Sigmoid colon (tissue), 7 donors: ENCODE results near the gene CACNA1G. TPM values are rescaled to one million over a fixed set of nuclear protein-coding genes. Genes with fewer than 3 reads are reported as not detected.

Experiments
- DNase-seq: peaks from one replicate; pipeline ENCODE4 v3.0.0-alpha.2; 2019
- H3K27ac ChIP-seq, 4 donors: fragments of 200-600 bp; sonication (generic); one replicate each; pipeline ENCODE4 v1.5.1; 2016 to 2019; ENCODE audit warnings: mild to moderate bottlenecking in 1 of 4
- H3K27me3 ChIP-seq, 3 donors: fragments of 200-600 bp; sonication (generic); one replicate each; pipeline ENCODE4 v1.5.1; 2019; ENCODE audit warnings: mild to moderate bottlenecking in 1 of 3
- H3K36me3 ChIP-seq, 4 donors: fragments of 200-600 bp; sonication (generic); one replicate each; pipeline ENCODE4 v1.5.1; 2016 to 2019
- H3K4me1 ChIP-seq, 4 donors: fragments of 200-600 bp; sonication (generic); one replicate each; pipeline ENCODE4 v1.5.1; 2017 to 2019
- H3K4me3 ChIP-seq, 4 donors: fragments of 200-600 bp; sonication (generic); one replicate each; pipeline ENCODE4 v1.5.1; 2017 to 2019; ENCODE audit warnings: mild to moderate bottlenecking in 2 of 4, moderate library complexity in 1 of 4
- H3K9me3 ChIP-seq, 4 donors: fragments of 200-600 bp in 3 of 4; sonication (generic) in 3 of 4; one replicate each; pipeline versions ENCODE4 v1.5.1 to v1.6.1; 2013 to 2019
- EP300 ChIP-seq, 4 donors: sonication (generic); formaldehyde crosslinking; IDR thresholded peaks; one replicate each; pipeline ENCODE4 v1.6.1; 2017; ENCODE audit warnings: antibody characterized with exemption in 4 of 4
- POLR2A ChIP-seq, 2 donors: fragments of 450-650 bp; IDR thresholded peaks; one replicate each; pipeline ENCODE4 v1.6.1; 2016; ENCODE audit warnings: antibody characterized with exemption in 2 of 2, mild to moderate bottlenecking in 2 of 2, moderate library complexity in 2 of 2
- POLR2AphosphoS5 ChIP-seq, 4 donors: sonication (generic); formaldehyde crosslinking; IDR thresholded peaks; one replicate each; pipeline ENCODE4 v1.6.1; 2017; ENCODE audit warnings: antibody characterized with exemption in 4 of 4
- WGBS, 2 donors: extraction: QIAGEN DNeasy Blood & Tissue Kit; methylation state at CpG; one replicate each; pipeline ENCODE4 v1.1.7; 2013; 5-methylcytosine and 5-hydroxymethylcytosine counted together
- intact Hi-C: fragments of 100-400 bp; cut with DNase I; formaldehyde crosslinking; loops from one replicate; pipeline ENCODE4 v1.15.1; 2023
- polyA plus RNA-seq, 3 donors: library from polyadenylated mRNA; stranded (reverse); fragments of 200-250 nt; gene quantifications; one replicate each; pipeline ENCODE4 v1.2.3, GENCODE V29; 2013
- total RNA-seq, 4 donors: library from RNA; depleted of rRNA; stranded (reverse); fragments of >200 nt; gene quantifications; one replicate each; pipeline ENCODE4 v1.1.0, GENCODE V29; 2016
- TF ChIP-seq, protein P1 (sequence below), 4 experiments: fragments of 450-650 bp in 3 of 4; fragments of 200-600 bp in 1 of 4; IDR thresholded peaks; one replicate each; pipeline ENCODE4 v1.5.1; 2016 to 2019; ENCODE audit warnings: antibody characterized with exemption in 4 of 4, mild to moderate bottlenecking in 3 of 4, moderate library complexity in 2 of 4
- donor health status: healthy with polysubstance abuse.
- donor health status: Bipolar disorder and iron deficiency.
- donor health status: healthy.

CACNA1G gene
- total and polyA plus RNA-seq, 7 donors, result under 0.01 to 1.4 (median 0.34) TPM; not detected in 1

DNA sequence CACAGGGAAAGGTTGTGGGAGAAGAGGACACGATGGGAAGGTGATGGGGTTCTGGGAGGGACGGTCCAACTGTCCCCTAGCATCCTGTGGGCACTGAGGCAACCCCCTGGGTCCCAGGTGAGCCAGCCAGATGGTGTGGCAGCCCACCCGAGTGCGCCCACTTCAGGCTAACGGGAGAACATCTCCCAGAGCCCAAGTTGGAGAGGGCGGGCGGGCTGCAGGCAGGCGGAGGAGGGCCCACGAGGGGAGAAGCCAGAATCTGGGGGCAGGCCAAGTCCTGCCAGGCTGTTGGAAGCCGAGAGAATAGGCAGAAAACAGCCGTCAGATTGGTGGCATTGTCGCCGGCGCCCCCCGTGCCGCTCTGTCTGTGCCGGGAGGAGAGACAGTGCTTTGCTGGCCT is 60.3 kb downstream of the CACNA1G start:
- H3K4me3 ChIP-seq, result no peak overlapping the region
- no peaks in the 10 kb centered on the region for H3K36me3 ChIP-seq
- intact Hi-C loops, result no loop called here
- no peak overlapping the region for H3K27ac ChIP-seq
- no peaks in the 10 kb centered on the region for H3K9me3 ChIP-seq
- peaks cover 0 to 2% (median under 1%) of the 10 kb centered on the region in 4 donors for H3K4me1 ChIP-seq
- peaks cover 0 to 24% (median 0%) of the 10 kb centered on the region in 3 donors for H3K27me3 ChIP-seq
- no peak for DNase-seq
- TF ChIP-seq POLR2A (IDR thresholded peaks at IDR 0.05) (no peak), EP300 (IDR thresholded peaks at IDR 0.05) (no peak), POLR2AphosphoS5 (IDR thresholded peaks at IDR 0.05) (no peak)
- TF ChIP-seq, protein P1, sequence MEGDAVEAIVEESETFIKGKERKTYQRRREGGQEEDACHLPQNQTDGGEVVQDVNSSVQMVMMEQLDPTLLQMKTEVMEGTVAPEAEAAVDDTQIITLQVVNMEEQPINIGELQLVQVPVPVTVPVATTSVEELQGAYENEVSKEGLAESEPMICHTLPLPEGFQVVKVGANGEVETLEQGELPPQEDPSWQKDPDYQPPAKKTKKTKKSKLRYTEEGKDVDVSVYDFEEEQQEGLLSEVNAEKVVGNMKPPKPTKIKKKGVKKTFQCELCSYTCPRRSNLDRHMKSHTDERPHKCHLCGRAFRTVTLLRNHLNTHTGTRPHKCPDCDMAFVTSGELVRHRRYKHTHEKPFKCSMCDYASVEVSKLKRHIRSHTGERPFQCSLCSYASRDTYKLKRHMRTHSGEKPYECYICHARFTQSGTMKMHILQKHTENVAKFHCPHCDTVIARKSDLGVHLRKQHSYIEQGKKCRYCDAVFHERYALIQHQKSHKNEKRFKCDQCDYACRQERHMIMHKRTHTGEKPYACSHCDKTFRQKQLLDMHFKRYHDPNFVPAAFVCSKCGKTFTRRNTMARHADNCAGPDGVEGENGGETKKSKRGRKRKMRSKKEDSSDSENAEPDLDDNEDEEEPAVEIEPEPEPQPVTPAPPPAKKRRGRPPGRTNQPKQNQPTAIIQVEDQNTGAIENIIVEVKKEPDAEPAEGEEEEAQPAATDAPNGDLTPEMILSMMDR (IDR thresholded peaks at IDR 0.05), result no peak
- WGBS, 2 donors, result 79 to 83% methylated on average over 17 of the region's 17 CpGs

DNA sequence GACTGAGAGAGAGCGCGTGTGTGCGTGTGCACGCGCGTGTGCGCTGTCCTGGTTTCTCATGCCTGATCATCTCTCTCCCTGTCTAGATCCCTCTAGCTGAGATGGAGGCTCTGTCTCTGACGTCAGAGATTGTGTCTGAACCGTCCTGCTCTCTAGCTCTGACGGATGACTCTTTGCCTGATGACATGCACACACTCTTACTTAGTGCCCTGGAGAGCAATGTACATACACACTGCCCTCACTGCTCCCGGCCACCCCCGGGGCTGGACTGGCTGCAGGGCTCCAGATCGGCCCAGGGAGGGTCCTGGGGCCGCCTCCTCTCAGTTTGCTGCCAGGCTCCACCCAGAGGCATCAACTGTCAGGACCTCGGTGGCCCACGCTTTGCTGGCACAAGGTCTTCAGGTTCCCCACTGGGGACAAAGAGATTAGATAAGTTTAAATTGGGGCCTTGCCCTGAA is 61.1 kb downstream of the CACNA1G start:
- 78 to 79% methylated on average over 16 of the region's 16 CpGs for WGBS, 2 donors
- TF ChIP-seq POLR2A (IDR thresholded peaks at IDR 0.05) (no peak), EP300 (IDR thresholded peaks at IDR 0.05) (no peak), POLR2AphosphoS5 (IDR thresholded peaks at IDR 0.05) (no peak)
- TF ChIP-seq, protein P1 (IDR thresholded peaks at IDR 0.05), result no peak
- Histone ChIP-seq H3K4me1 (peaks cover 0 to 8% (median 4%) of the 10 kb centered on the region in 4 donors), H3K36me3 (no peaks in the 10 kb centered on the region), H3K9me3 (no peaks in the 10 kb centered on the region), H3K27me3 (peaks cover 0 to 24% (median 0%) of the 10 kb centered on the region in 3 donors), H3K4me3 (no peak overlapping the region), H3K27ac (no peak overlapping the region)
- no peak for DNase-seq
- intact Hi-C loops, result no loop called here

DNA sequence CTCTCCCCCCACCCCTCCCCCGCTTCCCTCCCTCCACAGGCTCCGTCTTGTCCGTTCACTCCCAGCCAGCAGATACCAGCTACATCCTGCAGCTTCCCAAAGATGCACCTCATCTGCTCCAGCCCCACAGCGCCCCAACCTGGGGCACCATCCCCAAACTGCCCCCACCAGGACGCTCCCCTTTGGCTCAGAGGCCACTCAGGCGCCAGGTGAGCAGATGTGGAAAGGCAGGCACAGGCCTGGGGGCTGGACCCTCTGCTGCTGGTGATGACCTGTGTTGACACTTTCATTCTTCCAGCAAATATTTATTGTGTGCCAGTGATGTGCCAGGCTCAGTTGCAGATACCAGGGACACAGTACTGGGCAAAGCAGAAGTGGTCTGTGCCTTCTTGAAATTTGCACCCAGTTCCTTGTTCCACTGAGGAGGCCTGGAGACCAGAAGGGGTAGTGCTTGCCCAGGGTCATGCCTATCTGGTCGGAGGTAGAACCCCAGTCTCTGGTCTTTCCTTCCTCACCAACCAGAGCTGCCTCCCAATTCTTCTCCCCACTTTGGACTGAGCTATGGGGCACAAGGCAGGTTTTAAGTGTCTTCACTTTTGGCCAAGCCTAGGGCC is 63.9 kb downstream of the CACNA1G start:
- H3K36me3 ChIP-seq, result no peaks in the 10 kb centered on the region
- no peak overlapping the region for H3K4me3 ChIP-seq
- 85% methylated on average over 7 of the region's 7 CpGs for WGBS, 2 donors
- peaks cover 0 to 8% (median 4%) of the 10 kb centered on the region in 4 donors for H3K4me1 ChIP-seq
- H3K9me3 ChIP-seq, result no peaks in the 10 kb centered on the region
- peaks cover 0 to 35% (median 10%) of the 10 kb centered on the region in 3 donors for H3K27me3 ChIP-seq
- TF ChIP-seq POLR2AphosphoS5 (IDR thresholded peaks at IDR 0.05) (no peak), POLR2A (IDR thresholded peaks at IDR 0.05) (no peak), EP300 (IDR thresholded peaks at IDR 0.05) (no peak)
- TF ChIP-seq, protein P1 (IDR thresholded peaks at IDR 0.05), result no peak
- intact Hi-C loops, result no loop called here
- no peak overlapping the region for H3K27ac ChIP-seq
- DNase-seq, result no peak

DNA sequence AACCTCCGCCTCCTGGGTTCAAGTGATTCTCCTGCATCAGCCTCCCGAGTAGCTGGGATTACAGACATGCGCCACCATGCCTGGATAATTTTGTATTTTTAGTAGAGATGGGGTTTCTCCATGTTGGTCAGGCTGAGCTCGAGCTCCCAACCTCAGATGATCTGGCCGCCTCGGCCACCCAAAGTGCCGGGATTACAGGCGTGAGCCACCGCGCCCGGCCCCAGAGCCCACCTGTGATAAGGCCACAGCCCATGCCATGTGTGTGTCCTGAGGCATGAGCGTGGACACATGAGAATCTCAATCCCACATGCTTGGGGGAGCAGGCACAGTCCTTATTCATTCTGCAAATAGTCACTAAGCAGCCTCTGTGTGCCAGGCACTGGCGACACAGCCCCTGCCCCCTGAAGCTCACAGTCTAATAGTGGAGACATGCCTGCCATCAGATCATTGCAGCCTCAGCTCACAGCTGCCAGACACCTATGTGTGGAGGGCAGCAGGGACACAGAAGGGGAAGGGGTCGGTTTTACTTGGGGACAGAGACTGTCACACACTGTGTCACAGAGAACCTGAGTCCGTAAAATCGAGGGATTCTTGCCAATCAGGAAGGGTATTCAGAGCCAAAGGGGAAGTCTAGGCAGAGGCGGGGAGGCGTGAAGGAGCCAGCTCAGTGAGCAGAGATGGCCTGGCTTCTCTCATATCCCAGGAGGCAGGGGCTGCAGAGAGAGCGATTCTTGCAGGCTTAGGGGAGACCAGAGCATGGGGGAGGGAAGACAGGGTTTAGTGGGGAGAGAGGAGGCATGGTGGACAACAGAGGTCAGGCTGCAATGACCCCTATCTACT is 64.7 kb downstream of the CACNA1G start:
- Histone ChIP-seq H3K9me3 (no peaks in the 10 kb centered on the region), H3K36me3 (no peaks in the 10 kb centered on the region), H3K27me3 (peaks cover 0 to 37% (median 10%) of the 10 kb centered on the region in 3 donors), H3K4me3 (no peak overlapping the region), H3K27ac (no peak overlapping the region), H3K4me1 (peaks cover 0 to 8% (median 4%) of the 10 kb centered on the region in 4 donors)
- no peak for DNase-seq
- intact Hi-C loops, result no loop called here
- TF ChIP-seq POLR2AphosphoS5 (IDR thresholded peaks at IDR 0.05) (no peak), POLR2A (IDR thresholded peaks at IDR 0.05) (no peak), EP300 (IDR thresholded peaks at IDR 0.05) (no peak)
- TF ChIP-seq, protein P1 (IDR thresholded peaks at IDR 0.05), result no peak
- 83 to 84% methylated on average over 19 of the region's 19 CpGs for WGBS, 2 donors
